ENCODE measurements around the gene ZNF407.

ZNF407 gene

DNA sequence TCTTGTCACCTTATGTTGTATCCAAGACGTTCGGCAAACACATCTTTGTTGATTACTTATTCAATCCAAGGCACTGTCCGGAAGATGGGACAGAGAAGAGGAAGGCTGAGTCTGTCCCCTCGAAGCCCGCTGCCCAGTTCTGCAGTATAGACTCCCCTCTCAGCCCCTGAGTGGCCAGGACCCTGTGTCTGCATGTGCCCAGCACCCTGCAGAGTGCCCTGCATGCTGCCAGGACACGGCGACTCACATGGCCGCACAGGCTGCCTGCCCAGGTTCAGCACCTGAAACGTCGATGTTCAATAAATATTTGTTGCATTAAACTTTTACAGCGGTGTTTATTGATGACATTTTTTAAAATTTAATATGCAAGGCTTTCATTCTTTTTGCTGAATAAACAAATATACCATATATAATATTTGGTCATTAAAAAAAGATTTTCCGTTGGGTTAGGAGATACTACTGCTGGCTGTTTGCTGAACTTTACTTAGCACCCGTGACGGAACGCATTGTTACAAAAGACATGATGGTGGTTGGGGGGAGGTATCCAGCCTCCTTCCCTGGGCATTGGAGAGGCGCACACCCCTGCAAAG lies 464.7 kb downstream of the ZNF407 start:
- no peak for DNase-seq

DNA sequence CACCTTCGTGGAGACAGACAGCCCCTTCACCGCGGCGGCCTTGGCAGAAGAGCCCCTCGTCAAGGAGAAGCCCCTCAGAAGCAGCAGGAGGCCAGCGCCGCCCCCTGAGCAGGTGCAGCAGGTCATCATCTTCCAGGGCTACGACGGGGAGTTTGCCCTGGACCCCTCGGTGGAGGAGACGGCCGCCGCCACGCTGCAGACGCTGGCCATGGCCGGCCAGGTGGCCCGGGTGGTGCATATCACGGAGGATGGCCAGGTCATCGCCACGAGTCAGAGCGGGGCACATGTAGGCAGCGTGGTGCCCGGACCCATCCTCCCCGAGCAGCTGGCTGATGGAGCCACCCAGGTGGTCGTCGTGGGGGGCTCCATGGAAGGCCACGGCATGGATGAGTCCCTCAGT lies 465.5 kb downstream of the ZNF407 start:
- no peak for DNase-seq

- DNase-seq, result no peak
Measured at GRCh38 chr18:75063615-75064512, 466.2 kb downstream of the ZNF407 start.

- DNase-seq, result no peak
Measured at GRCh38 chr18:75064513-75064905, 466.8 kb downstream of the ZNF407 start.

DNA sequence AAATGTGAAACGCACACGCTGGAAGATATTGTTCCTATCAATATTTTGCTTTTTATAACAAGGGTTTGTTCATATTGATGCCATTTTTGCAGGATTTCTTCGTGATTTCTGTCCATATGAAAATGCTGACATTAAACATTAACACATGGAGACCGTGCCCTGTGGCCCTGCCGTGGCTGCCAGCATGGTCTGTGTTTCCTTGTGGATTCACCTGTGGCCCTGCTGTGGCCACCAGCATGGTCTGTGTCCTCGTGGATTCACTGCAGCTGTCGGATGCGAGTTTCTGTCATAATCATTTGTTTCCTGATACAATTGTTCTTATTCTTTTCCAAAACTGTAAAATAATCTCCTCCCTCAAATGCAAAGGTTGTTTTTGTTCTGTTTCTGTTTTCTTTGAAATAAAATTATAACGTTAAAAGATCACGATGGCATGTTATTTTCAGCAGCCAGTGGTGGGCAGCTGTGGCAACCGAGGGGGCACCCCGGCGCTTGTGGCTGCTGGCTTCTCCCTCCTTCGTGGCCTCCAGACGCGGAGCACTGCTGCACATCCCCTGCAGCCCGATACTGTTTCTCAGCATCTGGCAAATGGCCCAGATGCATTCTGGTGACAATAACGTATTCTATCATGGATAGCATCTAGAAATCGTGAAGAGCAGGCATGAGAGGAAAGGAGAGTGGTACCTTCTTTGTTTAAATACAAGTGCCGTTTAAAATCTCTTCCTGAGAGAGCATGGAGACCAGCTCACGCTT lies 467.8 kb downstream of the ZNF407 start:
- no peak for DNase-seq

DNA sequence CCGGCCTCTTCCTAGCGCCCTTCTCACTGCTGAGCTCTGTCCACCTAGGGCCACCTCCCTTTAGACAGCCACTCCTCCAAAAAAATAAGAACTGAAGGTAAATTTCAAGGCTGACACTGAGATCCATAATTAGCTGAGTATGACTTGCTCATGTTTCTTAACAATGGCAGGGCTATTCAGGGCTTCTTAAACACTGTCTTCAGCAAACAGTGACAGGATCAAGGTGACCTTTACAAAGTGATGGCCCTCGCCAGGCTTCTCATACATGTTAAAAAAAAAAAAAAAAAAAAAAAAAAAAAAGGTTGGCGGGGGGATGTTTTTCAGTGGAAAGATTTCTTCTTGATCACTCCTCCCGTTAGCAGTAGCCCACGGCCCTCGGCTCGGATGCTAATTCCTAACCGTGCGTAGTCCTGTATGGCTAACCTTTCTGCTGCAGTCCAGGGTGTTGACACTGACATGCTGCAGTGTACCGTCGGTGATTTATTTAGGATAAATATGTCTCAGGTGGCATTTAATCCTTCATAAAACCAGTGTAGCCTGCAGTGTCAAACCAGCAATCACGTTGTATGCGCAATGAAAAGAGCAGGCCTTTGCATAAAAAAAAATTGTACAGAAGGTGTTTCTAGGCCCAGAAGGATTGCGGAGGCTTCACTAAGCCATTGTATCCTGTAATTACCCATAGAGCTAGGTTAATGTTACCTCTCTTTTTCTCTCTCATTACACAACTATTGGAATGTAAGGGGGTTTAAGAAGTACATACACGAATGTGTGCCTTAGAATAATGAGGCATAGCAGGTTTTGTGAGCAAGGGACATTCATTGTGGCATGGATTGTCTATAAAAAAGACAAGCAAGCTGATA lies 468.6 kb downstream of the ZNF407 start:
- DNase-seq, result no peak

- DNase-seq, result peak; percentile 48 to 58 (median 51)
Measured at GRCh38 chr18:75066936-75067335, 469.3 kb downstream of the ZNF407 start.

DNA sequence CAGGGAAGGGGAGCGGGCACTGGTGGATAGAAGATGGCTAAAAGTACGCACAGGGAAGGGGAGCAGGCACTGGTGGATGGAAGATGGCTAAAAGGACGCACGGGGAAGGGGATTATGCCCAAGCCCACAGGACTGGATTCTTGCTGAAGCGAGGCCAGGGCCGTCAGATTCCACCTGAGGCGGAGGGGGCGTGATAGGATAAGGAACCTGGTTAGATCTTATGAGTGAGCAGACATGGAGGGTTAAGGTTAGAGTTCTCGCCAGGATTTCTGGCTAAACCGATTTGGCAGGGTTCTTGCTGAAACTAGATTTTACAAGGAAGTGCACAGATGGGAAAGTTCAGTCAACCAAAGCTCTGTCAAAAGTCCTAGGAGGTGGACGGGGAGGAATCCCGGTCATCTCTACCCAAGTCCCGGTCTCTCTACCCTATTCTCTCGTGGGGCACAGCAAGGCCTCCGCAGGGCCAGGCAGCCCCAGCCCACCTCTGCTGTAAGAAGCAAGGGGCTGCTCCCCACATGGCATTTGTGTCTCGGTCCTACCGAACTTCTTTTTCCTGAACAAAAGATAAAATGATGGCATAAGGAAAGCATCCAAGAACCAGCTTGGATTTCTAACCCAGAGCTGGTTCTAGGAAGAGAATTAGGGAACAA lies 470.5 kb downstream of the ZNF407 start:
- no peak for DNase-seq

DNA sequence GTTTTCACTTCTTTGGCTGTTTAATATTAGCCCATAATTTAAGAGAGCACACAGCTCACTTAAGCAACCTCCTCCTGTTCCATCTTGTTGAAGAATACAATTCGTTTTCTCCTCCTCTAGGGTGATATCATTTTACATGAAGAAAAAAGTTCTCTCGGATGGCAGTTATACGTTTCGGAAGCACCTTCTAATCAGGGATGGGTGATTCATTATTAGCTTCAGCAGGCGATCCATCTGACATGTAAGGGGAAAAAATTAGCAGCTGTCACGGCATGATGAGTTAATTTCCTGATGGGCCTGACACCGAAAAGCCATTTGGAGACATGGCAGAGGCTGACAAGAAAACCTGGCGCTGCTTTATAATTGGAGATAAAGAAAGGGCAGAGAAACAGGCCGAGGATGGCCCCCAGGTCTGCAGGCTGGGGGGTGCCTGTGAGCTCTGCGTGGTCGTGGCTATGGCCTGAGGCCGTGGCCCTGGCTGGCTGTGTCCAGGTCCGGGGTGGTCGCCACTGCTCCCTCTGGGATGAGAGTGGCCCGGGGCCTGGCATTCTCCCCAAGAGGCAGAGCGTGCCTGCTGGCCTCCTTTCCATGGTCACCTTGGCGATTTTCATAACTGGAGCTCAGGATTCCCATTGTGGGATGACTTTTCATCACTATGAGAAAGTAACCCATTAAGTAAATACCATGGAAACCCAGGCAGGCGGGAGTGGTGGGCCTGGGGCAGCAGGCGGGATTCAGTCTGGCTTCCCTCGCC lies 471.2 kb downstream of the ZNF407 start:
- no peak for DNase-seq

DNA sequence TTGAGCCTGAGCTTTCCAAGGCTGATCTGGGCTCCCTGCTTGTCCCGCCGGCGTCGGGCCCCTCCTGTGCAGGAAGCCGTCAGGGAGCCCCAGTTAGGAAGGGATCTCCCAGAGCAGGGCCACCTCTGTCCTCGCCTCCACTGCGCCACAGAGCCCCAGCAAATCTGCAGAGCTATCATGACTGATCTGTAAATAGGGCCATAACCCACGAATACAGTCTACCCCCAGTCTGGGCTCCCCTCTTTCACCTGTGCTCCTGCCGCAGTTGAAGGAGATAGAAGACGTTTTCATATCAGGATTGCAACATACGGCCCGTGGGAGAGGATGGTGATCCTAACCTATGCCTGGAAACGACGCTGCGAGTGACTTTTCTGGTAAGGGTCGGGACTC lies 472.6 kb downstream of the ZNF407 start:
- no peak for DNase-seq

GRCh38 chr18:75070625-75071483 lies 473.2 kb downstream of the ZNF407 start:
- DNase-seq, result peak; percentile 75 to 89 (median 79)

DNA sequence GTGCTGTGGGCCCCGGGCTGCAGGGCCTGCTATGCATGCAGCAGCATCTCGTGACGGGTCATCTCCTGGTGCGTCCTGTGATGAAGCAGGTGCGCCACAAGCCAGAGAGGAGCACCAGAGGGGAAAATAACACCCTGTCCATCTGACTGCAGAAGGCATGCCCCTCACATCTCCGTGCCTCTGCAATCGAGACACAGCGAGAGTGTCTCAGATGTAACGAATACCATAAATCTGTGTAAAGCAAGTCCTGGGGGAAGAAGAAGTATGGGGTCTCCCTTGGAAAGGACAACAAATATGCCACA lies 473.8 kb downstream of the ZNF407 start:
- no peak for DNase-seq

DNA sequence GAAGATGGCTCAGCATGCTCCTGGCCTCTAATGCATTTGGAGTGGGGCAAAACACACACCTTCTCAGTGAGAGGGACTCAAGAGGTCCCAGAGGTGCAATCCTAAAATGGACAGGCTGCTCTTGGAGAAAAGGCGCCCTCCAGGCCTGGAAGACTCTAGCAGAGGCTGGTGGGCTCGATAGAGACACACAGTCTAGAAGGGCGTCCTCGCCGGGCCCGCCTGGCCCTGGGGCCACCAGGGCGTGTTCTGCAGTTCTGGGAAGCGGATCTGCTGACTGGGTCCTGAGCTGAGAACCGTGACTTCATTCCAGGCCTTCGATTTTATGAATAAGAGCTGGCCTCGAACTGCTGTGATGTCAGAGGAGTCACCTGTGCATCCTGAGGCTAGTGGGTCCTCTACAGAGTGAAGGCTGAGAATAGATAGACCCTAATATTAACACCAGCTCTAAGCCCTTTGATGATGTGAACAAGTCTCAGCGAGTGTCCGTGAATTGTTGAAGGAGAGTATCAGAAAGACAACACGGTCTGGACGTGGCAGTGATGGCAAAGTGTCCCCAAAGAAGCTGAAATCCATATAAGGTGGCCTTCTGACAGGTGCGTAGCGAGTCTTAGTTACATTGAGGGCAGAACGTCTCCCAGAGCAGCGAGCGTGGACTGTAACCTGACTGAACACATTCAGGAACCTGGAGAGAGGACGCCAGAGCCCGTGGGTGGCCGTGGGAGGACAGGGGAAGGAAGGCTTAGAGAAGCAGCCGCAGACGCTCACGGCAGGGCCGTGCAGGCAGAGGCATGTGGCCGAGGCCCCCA lies 474.4 kb downstream of the ZNF407 start:
- DNase-seq, result no peak

DNA sequence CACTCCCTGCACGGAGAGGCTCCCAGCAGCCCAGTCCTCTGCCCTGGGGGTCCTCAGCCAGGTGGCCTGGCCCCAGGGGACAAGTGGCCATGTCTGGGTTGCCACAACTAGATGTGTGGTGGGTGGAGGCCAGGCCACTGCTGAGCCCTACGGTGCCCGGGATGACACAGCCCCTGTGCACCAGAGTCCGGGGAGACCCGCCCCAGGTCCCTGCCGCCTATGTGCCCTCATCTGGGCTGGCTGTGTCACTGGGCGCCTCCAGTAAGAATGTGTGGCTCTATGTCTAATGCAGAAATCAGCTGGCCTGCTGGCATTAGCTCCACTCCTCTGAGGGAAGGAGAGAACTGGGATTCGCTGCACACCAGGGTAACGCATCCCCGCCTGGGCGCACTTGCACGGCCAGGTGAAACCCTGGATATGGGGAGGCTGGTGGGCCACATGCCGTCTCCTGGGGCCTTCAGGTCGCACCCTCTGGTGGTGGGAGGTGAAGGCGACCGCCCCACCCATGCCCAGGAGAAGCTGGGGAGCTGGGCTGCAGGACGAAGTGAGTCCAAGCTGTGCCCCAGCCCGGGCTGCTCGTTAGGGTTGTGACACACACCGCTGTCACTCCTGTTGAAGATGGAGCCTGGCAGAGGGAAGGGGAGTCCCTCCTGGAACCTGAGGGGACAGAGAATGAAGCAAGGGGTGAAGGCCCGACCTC lies 475.2 kb downstream of the ZNF407 start:
- no peak for DNase-seq

GRCh38 chr18:75073654-75074053 lies 476.0 kb downstream of the ZNF407 start:
- DNase-seq, result no peak

- no peak for DNase-seq
Measured at GRCh38 chr18:75074196-75075015, 476.7 kb downstream of the ZNF407 start.

DNA sequence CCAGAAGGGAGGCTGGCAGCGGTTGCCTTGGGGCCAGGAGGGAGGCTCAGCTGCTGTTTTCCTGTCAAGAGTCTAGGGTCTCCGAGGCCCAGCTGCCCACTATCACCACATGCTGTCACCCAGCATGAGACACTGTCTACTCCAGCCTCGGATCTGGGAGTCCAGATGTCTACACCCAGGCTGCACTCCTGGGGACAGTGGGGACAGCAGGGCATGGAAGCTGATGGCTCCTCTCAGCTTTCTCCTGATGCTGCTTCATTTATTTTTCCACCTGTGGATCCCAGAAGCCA lies 477.3 kb downstream of the ZNF407 start:
- no peak for DNase-seq

DNA sequence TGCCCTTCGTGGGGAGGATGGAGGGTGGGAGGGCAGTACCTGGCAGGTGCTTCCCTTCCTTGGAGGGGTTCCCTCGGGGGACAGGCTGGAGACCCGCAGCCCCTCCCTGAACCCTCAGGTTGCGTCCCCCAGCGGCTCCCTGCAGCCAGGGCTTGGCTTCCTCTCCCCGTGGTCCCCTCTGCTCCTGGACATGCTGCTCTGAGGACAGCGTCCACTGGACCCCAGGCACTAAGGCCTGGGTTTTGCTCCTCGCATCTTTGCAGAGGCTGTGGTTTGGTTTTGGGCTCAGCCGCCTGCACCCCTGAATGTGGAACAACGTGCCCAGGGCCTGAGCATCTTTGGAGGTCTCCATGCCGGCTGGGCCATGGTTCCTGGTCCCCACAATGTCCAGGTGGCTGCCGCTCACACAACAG lies 477.8 kb downstream of the ZNF407 start:
- no peak for DNase-seq
